Gastrocnemius medialis (tissue), 4 donors: ENCODE data around the gene FTSJ3. TPM values are rescaled to one million over a fixed set of nuclear protein-coding genes. Genes with fewer than 3 reads are reported as not detected.
"Not testable (repeated sequence)": the region's sequence is repeated elsewhere in the genome, so short reads cannot be mapped to it uniquely, and the experiment has no call there.

ENCODE experiments used
- ATAC-seq, 2 donors: fragments of 150-250 bp; one replicate each; pipeline ENCODE4 v1.9.1; 2016
- DNase-seq, 2 donors: peaks; one replicate each; pipeline ENCODE4 v3.0.0-alpha.2; 2019
- H3K27ac ChIP-seq, 4 donors: fragments of 200-600 bp; sonication (generic); 1 replicate in 1 of 4; 2 replicates in 3 of 4; pipeline ENCODE4 v1.5.1; 2016 to 2018; ENCODE audit warnings: mild to moderate bottlenecking in 2 of 4, moderate library complexity in 1 of 4
- H3K27me3 ChIP-seq, 3 donors: fragments of 200-600 bp; sonication (generic) in 2 of 3; 1 replicate in 1 of 3; 2 replicates in 2 of 3; pipeline versions ENCODE4 v1.5.1 to v1.6.0; 2016 to 2019; ENCODE audit warnings: mild to moderate bottlenecking in 1 of 3, moderate library complexity in 1 of 3
- H3K36me3 ChIP-seq, 2 donors: fragments of 200-600 bp; sonication (generic) in 1 of 2; one replicate each; pipeline ENCODE4 v1.5.1; 2017 to 2018
- H3K4me1 ChIP-seq, 2 donors: fragments of 200-600 bp; sonication (generic) in 1 of 2; one replicate each; pipeline ENCODE4 v1.5.1; 2016 to 2017; ENCODE audit warnings: mild to moderate bottlenecking in 2 of 2
- H3K4me3 ChIP-seq, 4 donors: fragments of 200-600 bp; sonication (generic) in 3 of 4; 1 replicate in 1 of 4; 2 replicates in 3 of 4; pipeline ENCODE4 v1.5.1; 2016 to 2019; ENCODE audit warnings: mild to moderate bottlenecking in 2 of 4
- H3K9me3 ChIP-seq, 3 donors: fragments of 200-600 bp; sonication (generic) in 2 of 3; 1 replicate in 1 of 3; 2 replicates in 2 of 3; pipeline ENCODE4 v1.5.1; 2016 to 2019
- CTCF ChIP-seq, 5 experiments: fragments of 450-650 bp in 3 of 5; fragments of 200-600 bp in 2 of 5; sonication (generic) in 2 of 5; IDR thresholded peaks in 4 of 5; conservative IDR thresholded peaks in 1 of 5; 1 replicate in 4 of 5; 2 replicates in 1 of 5; pipeline ENCODE4 v1.5.1; 2016 to 2019; ENCODE audit warnings: antibody characterized with exemption in 5 of 5, mild to moderate bottlenecking in 3 of 5, moderate library complexity in 3 of 5
- POLR2A ChIP-seq, 2 donors: fragments of 450-650 bp; IDR thresholded peaks; one replicate each; pipeline ENCODE4 v1.6.1; 2017; ENCODE audit warnings: antibody characterized with exemption in 2 of 2, mild to moderate bottlenecking in 2 of 2, moderate library complexity in 2 of 2
- in situ Hi-C, 4 donors: fragments of 200-750 bp; cut with MboI; loops; one replicate each; pipeline versions ENCODE4 v1.15.0 to v1.8.0; 2017; ENCODE audit warnings: low sequenced_read_pairs in 4 of 4
- intact Hi-C: fragments of 100-400 bp; cut with DNase I; formaldehyde crosslinking; loops from one replicate; pipeline ENCODE4 v1.15.1; 2023; ENCODE audit warnings: low total_unique reads
- total RNA-seq, 4 donors: library from RNA; depleted of rRNA; stranded (reverse); fragments of >200 nt; gene quantifications; one replicate each; pipeline versions ENCODE4 v1.1.0 to v1.2.3, GENCODE V29; 2016

FTSJ3 gene
- total RNA-seq, 4 donors from 2014 or later: 24.6 to 46.3 (median 34.9) TPM

GRCh38 chr17:63809970-63810369, 17.5 kb downstream of the FTSJ3 start:
- no peak overlapping the region for H3K4me3 ChIP-seq
- no peak for ATAC-seq
- in situ Hi-C loops: no loop called here
- intact Hi-C loops: loop anchor here (10.0 kb wide), 1 partner anchor 55 kb away; no protein-coding TSS in a partner anchor
- no peak for DNase-seq
- peaks cover 21 to 100% of the 10 kb centered on the region in 2 donors for H3K36me3 ChIP-seq
- H3K27me3 ChIP-seq: no peaks in the 10 kb centered on the region
- no peak for TF ChIP-seq CTCF (IDR thresholded peaks at IDR 0.05 in 4 of 5, conservative IDR thresholded peaks at IDR 0.05 in 1 of 5)
- no peak for TF ChIP-seq POLR2A (IDR thresholded peaks at IDR 0.05)
- no peaks in the 10 kb centered on the region for H3K4me1 ChIP-seq
- H3K9me3 ChIP-seq: no peaks in the 10 kb centered on the region
- H3K27ac ChIP-seq: no peak overlapping the region

GRCh38 chr17:63805591-63805990, 21.9 kb downstream of the FTSJ3 start:
- in situ Hi-C loops: no loop called here
- ATAC-seq: no peak
- H3K27ac ChIP-seq: no peak overlapping the region
- no peak overlapping the region for H3K4me3 ChIP-seq
- peaks cover 17 to 99% of the 10 kb centered on the region in 2 donors for H3K36me3 ChIP-seq
- no peak for DNase-seq
- no peaks in the 10 kb centered on the region for H3K9me3 ChIP-seq
- H3K27me3 ChIP-seq: no peaks in the 10 kb centered on the region
- H3K4me1 ChIP-seq: no peaks in the 10 kb centered on the region
- TF ChIP-seq POLR2A (IDR thresholded peaks at IDR 0.05) (no peak), CTCF (IDR thresholded peaks at IDR 0.05 in 4 of 5, conservative IDR thresholded peaks at IDR 0.05 in 1 of 5) (no peak)
- intact Hi-C loops: loop anchor here (10.0 kb wide), 1 partner anchor 51 kb away; no protein-coding TSS in a partner anchor

GRCh38 chr17:63804328-63804727, 23.1 kb downstream of the FTSJ3 start:
- Histone ChIP-seq H3K4me3 (no peak overlapping the region), H3K4me1 (no peaks in the 10 kb centered on the region), H3K27ac (no peak overlapping the region), H3K9me3 (no peaks in the 10 kb centered on the region), H3K27me3 (no peaks in the 10 kb centered on the region), H3K36me3 (peaks cover 14 to 99% of the 10 kb centered on the region in 2 donors)
- DNase-seq (no peak), ATAC-seq (no peak)
- TF ChIP-seq POLR2A (IDR thresholded peaks at IDR 0.05) (no peak), CTCF (IDR thresholded peaks at IDR 0.05 in 4 of 5, conservative IDR thresholded peaks at IDR 0.05 in 1 of 5) (no peak)
- in situ Hi-C loops: no loop called here
- intact Hi-C loops: loop anchor here (10.0 kb wide), 1 partner anchor 50 kb away; no protein-coding TSS in a partner anchor

GRCh38 chr17:63800783-63801182, 26.7 kb downstream of the FTSJ3 start:
- Histone ChIP-seq H3K4me1 (no peaks in the 10 kb centered on the region), H3K27me3 (no peaks in the 10 kb centered on the region), H3K27ac (no peak overlapping the region), H3K9me3 (no peaks in the 10 kb centered on the region), H3K4me3 (no peak overlapping the region), H3K36me3 (peaks cover 0 to 99% of the 10 kb centered on the region in 2 donors)
- in situ Hi-C loops (no loop called here), intact Hi-C loops (loop anchor here (10.0 kb wide), 1 partner anchor 46 kb away; no protein-coding TSS in a partner anchor)
- TF ChIP-seq POLR2A (IDR thresholded peaks at IDR 0.05) (no peak), CTCF (IDR thresholded peaks at IDR 0.05 in 4 of 5, conservative IDR thresholded peaks at IDR 0.05 in 1 of 5) (no peak)
- ATAC-seq (no peak), DNase-seq (no peak)

GRCh38 chr17:63798572-63799106, 28.8 kb downstream of the FTSJ3 start:
- DNase-seq (no peak), ATAC-seq (no peak)
- intact Hi-C loops (no loop called here), in situ Hi-C loops (no loop called here)
- H3K9me3 ChIP-seq: no peaks in the 10 kb centered on the region
- TF ChIP-seq POLR2A (IDR thresholded peaks at IDR 0.05) (no peak), CTCF (IDR thresholded peaks at IDR 0.05 in 4 of 5, conservative IDR thresholded peaks at IDR 0.05 in 1 of 5) (no peak)
- no peaks in the 10 kb centered on the region for H3K27me3 ChIP-seq
- H3K4me3 ChIP-seq: no peak overlapping the region
- peaks cover 0 to 100% of the 10 kb centered on the region in 2 donors for H3K36me3 ChIP-seq
- no peak overlapping the region for H3K27ac ChIP-seq
- no peaks in the 10 kb centered on the region for H3K4me1 ChIP-seq

GRCh38 chr17:63796375-63796774, 31.1 kb downstream of the FTSJ3 start:
- H3K27me3 ChIP-seq, intact Hi-C loops, H3K4me3 ChIP-seq, in situ Hi-C loops, DNase-seq, H3K4me1 ChIP-seq, H3K9me3 ChIP-seq, H3K27ac ChIP-seq, ATAC-seq: not testable (repeated sequence)
- peaks cover 0 to 100% of the 10 kb centered on the region in 2 donors for H3K36me3 ChIP-seq
